GM19324 (cell line): ENCODE results near the gene ORAI3.

Experiments used
- ATAC-seq: cut with Tn5 transposase; IDR thresholded peaks from one replicate; pipeline ENCODE4 v1.9.1; 2021; ENCODE audit warnings: mild to moderate bottlenecking, moderate library complexity; ENCODE audit not compliant: unreplicated experiment, low FRiP score

Gene ORAI3

DNA sequence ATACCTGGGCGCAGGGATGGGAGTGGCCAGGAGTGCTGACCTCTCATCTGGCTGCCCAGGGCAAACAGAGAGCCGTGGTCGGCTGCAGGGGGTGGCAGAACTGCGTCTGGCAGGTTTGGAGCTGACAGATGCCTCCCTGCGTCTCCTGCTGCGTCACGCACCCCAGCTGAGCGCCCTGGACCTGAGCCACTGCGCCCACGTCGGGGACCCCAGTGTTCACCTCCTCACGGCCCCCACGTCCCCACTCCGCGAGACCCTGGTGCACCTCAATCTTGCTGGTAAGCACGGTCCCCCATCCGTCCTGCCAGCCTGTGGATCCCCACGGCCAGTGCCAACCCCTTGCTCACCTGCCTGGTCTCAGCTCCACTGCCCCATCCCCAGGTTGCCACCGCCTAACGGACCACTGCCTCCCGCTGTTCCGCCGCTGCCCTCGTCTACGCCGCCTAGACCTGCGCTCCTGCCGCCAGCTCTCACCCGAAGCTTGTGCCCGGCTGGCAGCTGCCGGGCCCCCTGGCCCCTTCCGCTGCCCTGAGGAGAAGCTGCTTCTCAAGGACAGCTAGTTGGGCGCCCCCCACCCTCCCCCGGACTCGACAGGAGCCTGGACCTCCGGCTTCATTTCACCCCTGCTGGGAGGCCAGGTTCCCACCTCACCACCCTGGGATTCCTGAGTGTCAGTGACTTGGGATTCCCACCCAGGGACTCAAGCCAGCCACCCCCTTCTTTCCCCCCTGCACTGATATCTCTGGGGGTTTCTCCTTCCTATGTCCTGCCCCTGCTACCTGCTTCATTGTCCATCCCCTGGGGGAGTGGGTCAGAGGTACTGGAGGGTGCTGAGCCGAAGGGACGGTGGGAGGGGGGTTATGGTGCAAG, 2.0 kb upstream of the ORAI3 start:
- no peak for ATAC-seq

DNA sequence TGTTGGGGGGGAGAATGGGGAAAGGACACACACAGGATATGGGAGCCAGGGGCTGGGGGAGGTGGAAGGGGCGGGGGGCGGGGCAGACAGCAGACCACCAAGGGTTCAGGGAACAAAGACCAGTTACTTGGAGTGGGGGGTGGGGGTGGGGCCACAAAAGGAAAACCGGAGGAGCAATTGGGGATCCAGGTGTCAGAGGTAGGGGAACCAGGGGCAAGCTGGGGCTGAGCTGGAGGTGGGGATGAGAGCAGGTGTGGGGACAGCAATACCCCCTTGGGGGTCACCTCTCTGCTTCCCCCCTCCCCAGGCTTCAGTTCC, 1.4 kb upstream of the ORAI3 start:
- ATAC-seq = no peak

DNA sequence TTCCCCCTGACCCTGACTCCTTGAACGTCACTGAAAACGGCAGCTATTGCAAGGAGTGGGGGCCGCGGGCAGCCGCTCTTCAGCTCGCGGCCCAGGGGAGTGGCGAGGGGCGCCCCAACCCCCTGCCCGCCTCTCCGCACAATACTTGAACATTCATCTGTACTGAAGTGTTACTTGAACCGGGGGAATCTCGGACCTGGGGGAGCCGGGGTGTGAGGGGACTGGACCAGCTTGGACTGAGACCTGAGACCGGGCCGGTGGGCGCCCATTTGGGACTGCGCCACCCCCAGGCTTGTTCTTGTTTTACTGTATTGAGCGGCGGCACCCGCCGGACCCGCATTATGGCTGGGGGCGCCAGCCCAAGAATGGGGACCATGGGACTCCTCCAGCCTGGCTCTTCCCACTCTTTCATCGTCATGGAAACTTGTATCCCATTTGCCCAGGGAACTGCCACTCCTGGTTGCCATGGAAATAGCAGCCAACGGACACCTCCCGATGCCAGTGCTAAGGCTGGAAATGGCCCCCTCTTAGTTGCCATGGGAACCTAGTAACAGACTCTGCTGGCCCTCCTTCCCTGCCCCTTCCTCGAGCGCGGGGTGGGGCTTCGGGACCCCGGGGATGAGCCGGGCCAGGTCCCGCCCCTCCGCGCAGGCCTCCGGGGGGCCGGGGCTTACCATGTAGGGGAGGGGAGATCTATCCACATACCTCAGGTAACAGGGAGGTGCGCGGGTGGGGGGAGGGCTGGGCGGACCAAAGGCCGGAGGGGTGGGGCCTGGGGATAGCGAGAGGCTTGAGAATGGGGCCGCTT, 805 bp upstream of the ORAI3 start:
- ATAC-seq = no peak

DNA sequence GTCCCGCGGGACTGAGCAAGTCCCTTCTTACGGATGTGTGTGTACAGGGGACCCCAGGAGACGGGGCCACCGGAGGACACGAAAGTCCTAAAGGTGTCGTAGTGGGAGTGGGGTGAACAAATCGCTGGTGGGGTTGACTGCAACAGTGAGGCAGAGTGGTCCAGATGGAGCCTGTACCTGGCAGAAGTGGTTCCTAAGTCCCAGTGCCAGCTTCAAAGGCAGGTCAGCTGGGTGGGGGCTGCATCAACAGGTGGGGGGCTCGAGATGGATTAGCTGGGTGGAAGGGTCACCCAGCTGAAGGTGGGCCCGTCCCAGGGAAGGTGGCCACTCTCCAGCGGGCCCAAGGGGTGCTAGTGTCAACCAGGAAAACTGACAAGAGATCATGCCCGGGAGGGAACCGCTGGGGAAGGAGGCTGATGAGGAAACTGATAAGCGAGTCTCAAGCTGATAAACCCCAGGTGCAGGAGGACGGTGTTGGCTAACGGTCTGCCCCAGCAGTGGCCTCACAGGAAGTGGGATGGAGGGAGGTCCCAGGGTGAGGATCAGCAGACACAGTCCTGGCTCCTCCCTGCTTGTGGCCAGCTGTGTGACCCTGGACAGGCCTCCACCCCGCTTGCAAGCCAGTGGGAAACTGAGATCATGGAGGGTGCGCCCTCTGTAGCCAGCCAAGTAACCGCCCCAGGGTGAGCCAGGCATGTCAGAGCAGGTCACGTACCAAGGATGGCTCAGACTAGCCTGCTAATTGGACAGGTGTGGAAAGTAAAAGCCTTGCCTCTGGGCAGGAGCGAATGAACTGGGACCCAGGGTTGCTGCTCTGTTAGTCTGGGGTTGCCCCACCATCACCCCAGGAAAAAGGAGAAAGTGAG, 1.0 kb downstream of the ORAI3 start:
- no peak for ATAC-seq

DNA sequence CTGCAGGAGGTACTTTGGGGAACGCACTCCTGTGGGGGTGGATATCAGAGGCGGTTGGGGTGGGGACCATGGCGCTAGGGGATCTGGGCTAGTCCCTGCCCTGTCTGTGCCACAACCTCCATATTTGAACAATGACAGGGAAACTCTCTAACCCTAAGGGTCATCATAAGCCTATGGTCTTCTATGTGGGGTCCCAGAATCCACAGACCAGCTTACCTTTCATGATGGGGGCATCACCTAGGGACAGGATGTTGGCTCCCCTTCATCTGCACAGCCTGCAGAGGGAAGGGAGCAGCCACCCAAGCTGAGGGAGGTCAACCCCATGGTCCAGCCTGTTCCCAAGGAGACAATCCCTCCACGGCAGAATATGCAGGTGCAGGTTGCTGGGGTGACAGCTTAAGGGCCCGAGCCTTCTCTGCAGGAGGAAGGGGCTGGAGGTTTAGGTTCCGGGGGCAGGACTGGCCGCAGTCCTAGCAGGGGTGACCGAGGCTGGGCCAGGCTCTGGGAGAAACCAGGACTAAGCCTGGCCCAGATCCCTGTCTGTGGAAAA, 1.7 kb downstream of the ORAI3 start:
- no peak for ATAC-seq

DNA sequence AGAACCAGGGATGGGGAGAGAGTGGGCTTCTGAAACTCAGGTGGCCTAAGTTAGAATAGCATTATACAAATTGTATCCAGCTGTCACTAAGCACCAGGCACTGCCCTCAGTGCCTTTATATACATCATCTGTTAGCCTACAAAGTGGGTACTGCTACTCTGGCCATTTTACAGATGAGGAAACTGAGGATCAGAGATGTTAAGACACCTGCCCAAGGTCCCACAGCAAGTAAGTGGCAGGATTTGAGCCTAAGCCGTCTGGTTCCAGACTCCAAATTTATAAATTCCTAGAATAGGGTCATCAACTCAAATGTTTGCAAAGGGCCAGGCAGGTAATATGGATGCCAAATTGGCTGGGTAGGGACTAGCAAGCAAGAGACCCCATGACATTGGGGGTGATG, 2.3 kb downstream of the ORAI3 start:
- ATAC-seq = no peak

DNA sequence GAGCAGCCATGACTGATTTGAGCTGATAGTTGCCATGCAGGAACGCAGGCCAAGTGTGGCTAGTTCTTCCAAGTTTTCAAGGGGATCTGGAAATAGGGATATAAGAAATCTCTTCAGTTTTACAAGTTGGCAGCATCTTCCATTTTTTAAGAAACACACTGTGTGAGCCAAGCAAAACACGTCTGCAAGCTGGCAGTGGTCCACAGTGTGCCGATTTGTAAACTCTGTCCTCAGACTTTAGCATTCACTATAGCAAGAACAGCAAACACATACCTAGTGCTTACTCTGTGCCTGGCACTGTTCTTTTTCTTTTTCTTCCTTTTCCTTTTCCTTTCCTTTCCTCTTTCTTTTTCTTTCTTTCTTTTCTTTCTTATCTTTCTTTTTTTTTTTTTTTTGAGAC, 2.9 kb downstream of the ORAI3 start:
- no peak for ATAC-seq

DNA sequence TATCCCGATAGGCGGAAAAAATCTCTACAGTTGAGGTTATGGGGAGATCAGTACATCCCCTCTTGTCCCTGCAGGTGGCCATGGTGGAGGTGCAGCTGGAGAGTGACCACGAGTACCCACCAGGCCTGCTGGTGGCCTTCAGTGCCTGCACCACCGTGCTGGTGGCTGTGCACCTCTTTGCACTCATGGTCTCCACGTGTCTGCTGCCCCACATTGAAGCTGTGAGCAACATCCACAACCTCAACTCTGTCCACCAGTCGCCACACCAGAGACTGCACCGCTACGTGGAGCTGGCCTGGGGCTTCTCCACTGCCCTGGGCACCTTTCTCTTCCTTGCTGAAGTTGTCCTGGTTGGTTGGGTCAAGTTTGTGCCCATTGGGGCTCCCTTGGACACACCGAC, 4.2 kb downstream of the ORAI3 start:
- no peak for ATAC-seq

DNA sequence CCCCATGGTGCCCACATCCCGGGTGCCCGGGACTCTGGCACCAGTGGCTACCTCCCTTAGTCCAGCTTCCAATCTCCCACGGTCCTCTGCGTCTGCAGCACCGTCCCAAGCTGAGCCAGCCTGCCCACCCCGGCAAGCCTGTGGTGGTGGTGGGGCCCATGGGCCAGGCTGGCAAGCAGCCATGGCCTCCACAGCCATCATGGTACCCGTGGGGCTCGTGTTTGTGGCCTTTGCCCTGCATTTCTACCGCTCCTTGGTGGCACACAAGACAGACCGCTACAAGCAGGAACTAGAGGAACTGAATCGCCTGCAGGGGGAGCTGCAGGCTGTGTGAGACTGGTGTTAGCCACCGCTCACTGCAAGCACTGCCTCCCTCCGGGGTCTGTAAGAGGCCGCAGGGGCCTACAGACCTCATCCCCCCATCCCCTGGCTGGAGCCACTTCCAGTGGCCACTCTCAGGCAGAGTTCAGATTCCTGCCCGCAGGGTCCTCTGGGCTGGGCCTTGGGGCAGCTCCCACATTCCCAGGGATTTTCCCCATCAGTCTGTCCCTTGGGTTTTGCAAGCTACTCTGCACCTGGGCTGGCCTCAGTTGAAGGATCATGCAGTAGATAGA, 4.8 kb downstream of the ORAI3 start:
- ATAC-seq = no peak

DNA sequence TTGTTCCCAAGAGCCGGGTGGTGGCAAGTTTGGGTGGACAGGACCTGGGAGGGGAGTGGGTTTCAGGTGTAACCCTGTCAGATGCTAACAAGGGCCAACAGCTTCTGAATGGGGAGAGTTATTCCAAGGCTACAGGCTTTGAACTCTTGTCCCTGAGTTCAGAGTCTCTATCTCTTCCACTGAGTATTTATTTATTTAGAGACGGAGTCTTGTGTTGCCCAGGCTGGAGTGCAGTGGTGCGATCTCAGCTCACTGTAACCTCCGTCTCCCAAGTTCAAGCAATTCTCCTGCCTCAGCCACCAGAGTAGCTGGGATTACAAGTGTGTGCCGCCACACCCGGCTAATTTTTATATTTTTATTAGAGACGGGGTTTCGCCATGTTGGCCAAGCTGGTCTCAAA, 6.1 kb downstream of the ORAI3 start:
- ATAC-seq = no peak

DNA sequence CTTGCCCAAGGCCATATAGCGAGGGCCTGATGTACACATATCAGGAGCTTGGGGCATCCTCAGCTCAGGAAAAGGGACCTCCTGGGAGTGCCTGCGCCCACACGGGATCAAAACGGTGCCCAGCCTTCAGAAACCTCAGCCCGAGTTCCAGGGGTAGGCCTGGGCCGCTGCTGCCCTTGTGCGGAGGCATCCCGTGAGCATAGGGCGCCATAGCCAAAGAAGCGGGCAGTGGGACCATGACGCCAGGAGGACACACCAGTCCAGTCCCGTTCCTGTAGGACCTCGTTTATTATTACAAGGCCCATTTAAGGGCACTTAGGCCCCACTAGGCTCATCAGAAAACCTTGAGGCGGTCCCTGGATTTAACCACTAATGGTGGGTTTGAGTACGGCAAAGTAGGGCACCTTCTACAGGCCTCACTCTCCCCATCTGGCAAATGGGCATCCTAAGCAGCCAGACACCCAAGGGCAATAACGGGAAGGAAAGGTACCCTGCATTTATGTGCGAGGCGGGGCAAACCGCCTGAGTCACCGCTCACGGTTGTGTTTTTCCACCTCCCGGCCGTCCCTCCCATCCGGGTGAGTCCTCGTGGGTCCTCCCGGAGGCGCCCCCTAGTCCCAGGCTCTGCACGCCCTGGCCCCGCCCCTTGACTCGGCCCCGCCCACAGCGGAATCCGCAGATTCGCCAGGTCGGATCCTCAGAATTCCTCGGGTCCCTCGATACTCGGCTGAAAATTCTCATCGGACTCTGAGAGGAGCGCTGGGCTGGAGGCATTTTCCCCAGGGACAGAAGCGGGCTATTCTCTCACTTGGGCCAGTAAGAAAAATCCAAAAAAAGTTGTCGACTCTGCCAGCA, 8.0 kb downstream of the ORAI3 start:
- peak; percentile 44 for ATAC-seq

DNA sequence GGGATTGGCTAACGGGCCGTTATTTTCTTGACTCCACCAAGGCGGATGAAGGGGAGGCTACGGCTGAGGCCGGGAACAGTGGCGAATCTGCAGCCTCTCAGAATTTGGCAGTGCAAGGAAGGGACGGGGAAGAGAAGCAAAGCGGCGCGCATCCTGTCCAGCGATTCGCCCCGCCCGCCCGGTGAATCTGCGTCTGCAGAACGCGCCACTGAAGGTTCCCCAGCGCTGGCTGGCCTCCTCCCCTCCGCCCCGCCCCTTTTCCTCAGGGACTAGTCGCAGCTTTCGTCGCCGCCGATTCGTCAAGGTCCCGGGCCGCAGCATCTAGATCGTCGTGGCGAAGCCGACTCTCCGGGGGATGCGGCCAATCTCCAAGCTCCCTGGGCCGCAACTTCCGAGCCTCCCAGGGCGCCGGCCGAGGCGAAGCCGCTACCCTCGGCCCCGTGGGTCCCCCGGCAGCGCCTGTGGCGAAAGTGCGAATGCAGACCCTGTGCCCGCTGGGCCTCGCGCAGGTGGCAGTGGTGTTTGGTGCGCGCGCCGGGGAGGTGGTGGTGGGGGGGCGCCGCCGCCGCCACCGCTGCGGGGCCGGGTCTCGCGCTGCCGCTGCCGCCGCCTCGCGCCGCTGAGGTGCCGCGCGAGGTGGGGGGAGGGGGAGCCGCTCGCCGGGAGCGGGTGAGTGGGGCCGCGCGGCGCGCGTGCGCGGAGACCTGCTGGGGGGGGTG, 8.7 kb downstream of the ORAI3 start, which contains the start of gene SETD1A:
Gene SETD1A, plus strand, starts transcription at position 299 of the 719 bp plus-strand sequence. CDS start 978 bp downstream, outside the sequence.
- peak; percentile 80 for ATAC-seq

DNA sequence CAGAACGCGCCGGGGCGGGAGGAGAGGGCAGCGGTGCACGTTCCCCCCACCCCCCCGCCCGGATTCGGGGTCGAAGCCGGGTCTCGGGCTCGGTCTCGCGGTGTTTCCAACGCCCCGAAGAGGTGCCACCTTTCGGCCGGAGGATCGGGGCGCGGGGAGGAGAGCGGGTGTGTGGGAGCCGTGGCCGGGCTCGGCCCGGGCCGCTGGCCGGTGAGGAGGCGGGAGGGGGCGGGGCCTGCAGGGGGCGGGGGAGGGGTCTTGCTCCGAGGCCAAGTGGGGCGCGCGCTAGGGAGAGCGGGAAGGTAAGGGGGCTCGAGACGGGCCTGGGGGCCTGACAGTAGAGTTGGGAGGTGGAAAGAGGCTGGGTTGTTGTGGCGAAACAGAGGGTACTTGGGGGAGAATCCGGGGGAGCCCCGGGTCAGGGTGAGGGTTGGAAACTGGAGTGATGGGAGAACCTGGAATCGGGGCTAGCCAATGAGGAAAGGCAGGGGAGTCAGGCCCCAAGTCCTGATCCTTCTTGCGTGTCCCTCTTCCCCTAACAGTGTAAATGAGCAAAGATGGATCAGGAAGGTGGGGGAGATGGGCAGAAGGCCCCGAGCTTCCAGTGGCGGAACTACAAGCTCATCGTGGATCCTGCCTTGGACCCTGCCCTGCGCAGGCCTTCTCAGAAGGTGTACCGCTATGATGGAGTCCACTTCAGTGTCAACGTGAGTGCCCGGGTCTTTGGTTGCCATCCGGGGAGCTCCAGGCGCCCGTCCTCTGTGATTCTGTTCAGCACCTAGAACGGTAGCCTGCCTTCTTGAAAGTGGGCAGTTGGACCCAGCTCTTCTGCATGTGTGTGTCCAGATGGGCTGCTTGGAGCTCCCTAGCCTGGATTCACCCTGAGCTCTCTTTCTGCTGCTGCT, 9.6 kb downstream of the ORAI3 start:
- peak; percentile 18 for ATAC-seq

DNA sequence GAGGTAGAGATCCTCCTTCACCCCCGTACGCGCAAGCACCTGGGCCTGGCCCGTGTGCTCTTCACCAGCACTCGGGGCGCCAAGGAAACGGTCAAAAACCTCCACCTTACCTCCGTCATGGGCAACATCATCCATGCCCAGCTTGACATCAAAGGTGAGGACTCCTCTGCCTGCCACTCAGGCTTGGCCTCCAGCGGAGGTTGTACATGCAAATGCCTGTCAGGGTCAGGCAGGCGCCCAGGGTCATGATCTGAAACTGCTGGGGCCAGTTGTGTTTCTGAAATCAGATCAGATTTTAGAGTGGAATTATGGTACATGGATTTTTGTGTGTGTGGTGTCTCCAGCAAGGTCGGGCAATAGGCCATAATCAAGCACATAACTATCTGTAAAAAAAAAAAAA, 12.5 kb downstream of the ORAI3 start:
- ATAC-seq = no peak

DNA sequence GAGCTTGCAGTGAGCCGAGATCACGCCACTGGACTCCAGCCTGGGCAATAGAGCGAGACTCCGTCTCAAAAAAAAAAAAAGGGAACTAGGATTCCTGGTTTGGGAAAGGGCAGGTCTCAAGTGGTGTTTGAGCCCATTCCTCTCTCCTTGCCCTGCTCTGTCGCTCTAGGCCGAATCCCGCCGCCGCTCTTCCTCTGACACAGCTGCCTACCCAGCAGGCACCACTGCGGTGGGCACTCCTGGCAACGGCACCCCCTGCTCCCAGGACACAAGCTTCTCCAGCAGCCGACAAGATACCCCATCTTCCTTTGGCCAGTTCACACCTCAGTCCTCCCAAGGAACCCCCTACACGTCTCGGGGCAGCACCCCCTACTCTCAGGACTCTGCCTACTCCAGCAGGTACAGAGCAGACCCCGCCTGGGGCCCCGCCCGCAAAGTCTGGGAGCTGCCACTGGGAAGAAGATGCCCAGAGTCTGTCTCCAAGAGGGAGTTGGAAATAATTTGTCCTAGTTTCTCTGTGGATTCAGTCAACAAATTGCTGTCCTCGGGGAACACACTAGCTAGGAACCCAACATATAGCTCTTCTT, 15.2 kb downstream of the ORAI3 start:
- ATAC-seq = no peak

DNA sequence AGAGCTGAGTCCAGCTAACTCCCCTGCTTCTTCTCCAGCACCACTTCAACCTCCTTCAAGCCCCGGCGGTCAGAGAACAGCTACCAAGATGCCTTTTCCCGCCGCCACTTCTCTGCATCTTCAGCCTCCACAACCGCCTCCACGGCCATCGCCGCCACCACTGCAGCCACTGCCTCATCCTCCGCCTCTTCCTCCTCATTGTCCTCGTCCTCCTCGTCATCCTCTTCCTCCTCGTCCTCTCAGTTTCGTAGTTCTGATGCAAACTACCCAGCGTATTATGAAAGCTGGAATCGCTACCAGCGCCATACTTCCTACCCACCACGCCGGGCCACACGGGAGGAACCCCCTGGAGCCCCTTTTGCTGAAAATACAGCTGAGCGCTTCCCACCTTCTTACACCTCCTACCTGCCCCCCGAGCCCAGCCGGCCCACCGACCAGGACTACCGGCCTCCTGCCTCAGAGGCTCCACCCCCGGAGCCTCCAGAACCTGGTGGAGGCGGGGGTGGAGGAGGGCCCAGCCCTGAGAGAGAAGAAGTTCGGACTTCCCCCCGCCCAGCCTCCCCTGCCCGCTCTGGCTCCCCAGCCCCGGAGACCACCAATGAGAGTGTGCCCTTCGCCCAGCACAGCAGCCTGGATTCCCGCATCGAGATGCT, 15.8 kb downstream of the ORAI3 start:
- no peak for ATAC-seq

DNA sequence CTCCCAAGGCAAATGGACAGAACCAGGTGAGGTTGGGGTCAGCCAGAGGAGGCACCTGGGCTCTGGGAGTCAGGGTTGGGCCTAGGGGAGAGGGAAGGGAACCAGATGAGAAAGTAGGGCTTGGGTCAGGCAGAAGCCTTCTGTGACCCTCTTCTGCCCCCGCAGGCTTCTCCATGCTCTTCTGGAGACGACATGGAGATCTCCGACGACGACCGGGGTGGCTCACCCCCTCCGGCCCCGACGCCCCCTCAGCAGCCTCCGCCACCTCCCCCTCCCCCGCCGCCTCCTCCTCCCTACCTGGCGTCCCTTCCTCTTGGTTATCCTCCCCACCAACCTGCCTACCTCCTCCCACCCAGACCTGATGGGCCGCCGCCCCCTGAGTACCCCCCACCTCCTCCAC, 16.6 kb downstream of the ORAI3 start:
- no peak for ATAC-seq
